AG09309 (cell line): ENCODE measurements around the gene CCDC85B.

Experiments used
- DNase-seq: peaks from one replicate; pipeline ENCODE4 v3.0.0-alpha.2; 2010; ENCODE audit warnings: low read depth
- H3K4me3 ChIP-seq: 2 replicates; pipeline ENCODE4 v1.5.1; 2011; ENCODE audit warnings: mild to moderate bottlenecking, low read depth, low read length, moderate library complexity; ENCODE audit not compliant: control insufficient read depth
- CTCF ChIP-seq: IDR thresholded peaks from 2 replicates; pipeline ENCODE4 v1.5.1; 2011; ENCODE audit warnings: mild to moderate bottlenecking, low read depth, low read length, inconsistent platforms; ENCODE audit not compliant: insufficient read depth, control insufficient read depth; ENCODE audit errors: missing control alignments

CCDC85B gene

DNA sequence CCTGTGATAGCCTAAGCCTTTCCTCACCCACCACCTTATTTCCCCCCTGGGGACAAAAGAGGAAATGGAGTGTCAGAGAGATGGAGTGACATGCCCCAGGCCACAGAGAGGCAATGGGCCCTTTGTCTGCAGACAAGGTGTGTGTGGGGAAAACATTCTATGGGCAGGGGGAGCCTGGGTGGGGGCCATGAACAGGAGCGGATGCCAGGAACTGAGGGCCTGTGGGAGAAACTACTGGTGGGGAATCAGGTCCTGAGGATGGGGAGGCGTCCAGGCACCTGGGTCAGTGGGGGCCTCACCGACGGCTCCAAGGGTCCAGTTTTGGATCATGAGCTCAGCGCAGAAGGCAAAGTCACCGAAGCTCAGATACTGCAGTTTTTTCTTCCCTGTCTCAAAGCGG lies 5.2 kb upstream of the CCDC85B start:
- DNase-seq: no peak
- TF ChIP-seq CTCF: no peak
- no peak overlapping the region for H3K4me3 ChIP-seq

DNA sequence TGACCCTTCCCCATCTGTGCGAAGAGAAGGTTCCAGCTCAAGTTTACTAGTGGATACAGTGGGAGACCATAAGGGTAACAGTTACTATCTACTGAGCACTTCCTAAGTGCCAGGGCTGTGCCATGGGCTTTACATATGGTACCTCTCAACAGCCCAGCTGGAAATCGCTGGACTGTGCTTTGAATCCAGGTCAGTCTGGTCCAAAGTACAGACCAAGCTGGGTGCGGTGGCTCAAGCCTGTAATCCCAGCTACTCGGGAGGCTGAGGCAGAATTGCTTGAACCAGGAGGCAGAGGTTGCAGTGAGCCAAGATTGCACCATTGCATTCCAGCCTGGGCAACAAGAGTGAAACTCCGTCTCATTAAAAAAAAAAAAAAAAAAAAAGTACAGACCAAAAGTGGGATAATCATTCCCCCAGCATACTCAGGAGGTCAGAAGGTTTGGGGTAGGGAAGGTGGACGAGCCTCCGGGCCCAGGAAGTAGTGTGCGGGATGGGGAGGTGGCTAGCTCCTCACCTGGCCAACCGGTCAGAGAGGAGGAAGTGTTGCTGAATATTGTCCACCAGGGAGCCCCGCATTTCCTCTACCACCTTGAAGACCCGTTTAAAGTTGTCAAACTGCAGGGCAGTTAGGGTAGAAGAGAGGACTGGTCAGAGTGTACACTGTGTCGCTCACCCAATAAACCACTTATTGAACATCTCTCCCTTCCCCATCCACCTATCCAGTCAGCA lies 4.5 kb upstream of the CCDC85B start:
- H3K4me3 ChIP-seq: no peak overlapping the region
- no peak for TF ChIP-seq CTCF
- DNase-seq: no peak

GRCh38 chr11:65886826-65887722 lies 3.4 kb upstream of the CCDC85B start:
- peak overlapping the region; percentile 92 for H3K4me3 ChIP-seq
- TF ChIP-seq CTCF: no peak
- DNase-seq: no peak

- no peak for TF ChIP-seq CTCF
- no peak for DNase-seq
- H3K4me3 ChIP-seq: peak overlapping the region; percentile 92
These were observed 2.7 kb upstream of the CCDC85B start for GRCh38 chr11:65887723-65888162.

- peak; percentile 72 for TF ChIP-seq CTCF
- H3K4me3 ChIP-seq: peak within 1 kb of the TSS; percentile 92
- peak; percentile 87 for DNase-seq
These were observed 2.2 kb upstream of the CCDC85B start, which contains the start of gene FIBP for GRCh38 chr11:65888163-65888814. TSS of gene FIBP (minus strand) at chr11:65888471. CDS start at chr11:65888418, 53 bp downstream.
